Endodermal cell (in vitro differentiated cells): ENCODE results near the gene KIAA1958. TPM values are rescaled to one million over a fixed set of nuclear protein-coding genes. Genes with fewer than 3 reads are reported as not detected.

Experiments
- DNase-seq: peaks from one replicate; pipeline ENCODE4 v3.0.0-alpha.2; 2017
- H3K27ac ChIP-seq: 2 replicates; pipeline ENCODE4 v1.5.1; 2013; ENCODE audit warnings: mild to moderate bottlenecking, low read depth, low read length, moderate library complexity
- H3K27me3 ChIP-seq: 2 replicates; pipeline ENCODE4 v1.6.1; 2013; ENCODE audit warnings: mild to moderate bottlenecking, low read length, moderate library complexity; ENCODE audit not compliant: insufficient read depth, control insufficient read depth, poor library complexity, severe bottlenecking
- H3K36me3 ChIP-seq: 2 replicates; pipeline ENCODE4 v1.7.0; 2013; ENCODE audit warnings: mild to moderate bottlenecking, low read length, moderate library complexity; ENCODE audit not compliant: control insufficient read depth, insufficient read depth
- H3K4me1 ChIP-seq: one replicate; pipeline ENCODE4 v1.7.0; 2013; ENCODE audit warnings: low read length; ENCODE audit not compliant: control insufficient read depth, insufficient read depth
- H3K4me3 ChIP-seq: 2 replicates; pipeline ENCODE4 v1.5.1; 2013; ENCODE audit warnings: mild to moderate bottlenecking, low read length, moderate library complexity
- H3K9ac ChIP-seq: 2 replicates; pipeline ENCODE4 v1.6.1; 2013; ENCODE audit warnings: mild to moderate bottlenecking, low read length, moderate library complexity; ENCODE audit not compliant: poor library complexity, severe bottlenecking; ENCODE audit errors: extremely low read depth
- H3K9me3 ChIP-seq: 2 replicates; pipeline ENCODE4 v1.6.1; 2013; ENCODE audit warnings: mild to moderate bottlenecking, low read length, moderate library complexity; ENCODE audit not compliant: control insufficient read depth
- H3K27ac Mint-ChIP-seq: 2 replicates; pipeline ENCODE4 v1.8.0; 2020; ENCODE audit warnings: mixed read lengths
- H3K27me3 Mint-ChIP-seq: 2 replicates; pipeline ENCODE4 v1.8.0; 2021; ENCODE audit warnings: mild to moderate bottlenecking, mixed read lengths; ENCODE audit not compliant: insufficient read depth
- H3K36me3 Mint-ChIP-seq: 2 replicates; pipeline ENCODE4 v1.8.0; 2020; ENCODE audit warnings: low read depth, mixed read lengths
- H3K4me1 Mint-ChIP-seq: 2 replicates; pipeline ENCODE4 v1.8.0; 2020; ENCODE audit warnings: mixed read lengths
- H3K4me3 Mint-ChIP-seq: 2 replicates; pipeline ENCODE4 v1.8.0; 2020; ENCODE audit warnings: mild to moderate bottlenecking, moderate library complexity, mixed read lengths
- H3K9me3 Mint-ChIP-seq: 2 replicates; pipeline ENCODE4 v1.8.0; 2020; ENCODE audit warnings: mild to moderate bottlenecking, mixed read lengths
- CTCF ChIP-seq: fragments of 200-600 bp; sonication (generic); conservative IDR thresholded peaks from 2 replicates; pipeline ENCODE4 v1.5.0; 2021; ENCODE audit warnings: antibody characterized with exemption, mild to moderate bottlenecking
- WGBS, 2 experiments: methylation state at CpG; one replicate each; pipeline versions ENCODE4 v1.1.5 to v1.1.7; 2013; ENCODE audit warnings: missing lambda C conversion rate in 2 of 2, mixed read lengths in 1 of 2; ENCODE audit not compliant: insufficient coverage in 1 of 2, insufficient read length in 1 of 2; 5-methylcytosine and 5-hydroxymethylcytosine counted together
- total RNA-seq, 2 donors: library from RNA; stranded (reverse); fragmentation: NEBNext Ultra II Directional in 1 of 2; extraction: Animal tissue kit (Norgen Biotek cat#: 25700) in 1 of 2; gene quantifications; 2 replicates in 1 of 2; 3 replicates in 1 of 2; pipeline ENCODE4 v1.2.1, GENCODE V29; 2021

KIAA1958 gene
- total RNA-seq, 2 donors from 2014 or later: 44.6 to 50.9 TPM

- 87 to 100% methylated on average over 1 of the region's 1 CpG for WGBS, 2 experiments
- Histone ChIP-seq H3K4me1 (no peaks in the 10 kb centered on the region), H3K9me3 (peaks cover 2% of the 10 kb centered on the region), H3K9ac (no peak overlapping the region), H3K36me3 (no peaks in the 10 kb centered on the region), H3K27me3 (no peaks in the 10 kb centered on the region), H3K4me3 (no peak overlapping the region), H3K27ac (no peak overlapping the region)
- no peaks in the 10 kb centered on the region for H3K9me3 Mint-ChIP-seq
- H3K36me3 Mint-ChIP-seq: peaks cover 5% of the 10 kb centered on the region
- no peaks in the 10 kb centered on the region for H3K27me3 Mint-ChIP-seq
- DNase-seq: no peak
- H3K4me1 Mint-ChIP-seq: peaks cover 18% of the 10 kb centered on the region
- no peak overlapping the region for H3K27ac Mint-ChIP-seq
- no peak overlapping the region for H3K4me3 Mint-ChIP-seq
- no peak for TF ChIP-seq CTCF
Measured at GRCh38 chr9:112532427-112532826, 45.8 kb downstream of the KIAA1958 start.

- Histone ChIP-seq H3K36me3 (no peaks in the 10 kb centered on the region), H3K27ac (no peak overlapping the region), H3K27me3 (no peaks in the 10 kb centered on the region), H3K9ac (no peak overlapping the region), H3K4me1 (no peaks in the 10 kb centered on the region), H3K4me3 (no peak overlapping the region), H3K9me3 (peaks cover 5% of the 10 kb centered on the region)
- Mint-ChIP-seq H3K27ac (no peak overlapping the region), H3K27me3 (no peaks in the 10 kb centered on the region), H3K4me3 (no peak overlapping the region), H3K4me1 (peaks cover 13% of the 10 kb centered on the region), H3K36me3 (peaks cover 10% of the 10 kb centered on the region), H3K9me3 (no peaks in the 10 kb centered on the region)
- TF ChIP-seq CTCF: no peak
- no peak for DNase-seq
- 77 to 92% methylated on average over 3 of the region's 3 CpGs for WGBS, 2 experiments
Measured at GRCh38 chr9:112533660-112534059, 47.0 kb downstream of the KIAA1958 start.

GRCh38 chr9:112535301-112535700 is 48.7 kb downstream of the KIAA1958 start:
- no peak overlapping the region for H3K4me3 ChIP-seq
- no peak overlapping the region for H3K9ac ChIP-seq
- no peaks in the 10 kb centered on the region for H3K27me3 ChIP-seq
- Mint-ChIP-seq H3K4me1 (peaks cover 13% of the 10 kb centered on the region), H3K36me3 (peaks cover 10% of the 10 kb centered on the region), H3K27me3 (no peaks in the 10 kb centered on the region), H3K4me3 (no peak overlapping the region), H3K9me3 (no peaks in the 10 kb centered on the region), H3K27ac (no peak overlapping the region)
- no peaks in the 10 kb centered on the region for H3K36me3 ChIP-seq
- no peaks in the 10 kb centered on the region for H3K4me1 ChIP-seq
- WGBS, 2 experiments: no CpG with 5 or more reads among the region's 1 CpG
- no peak for TF ChIP-seq CTCF
- DNase-seq: no peak
- H3K27ac ChIP-seq: no peak overlapping the region
- peaks cover 5% of the 10 kb centered on the region for H3K9me3 ChIP-seq
